IMR-90 (cell line): ENCODE data around the gene APOL3. TPM values are rescaled to one million over a fixed set of nuclear protein-coding genes. Genes with fewer than 3 reads are reported as not detected.

Source experiments
- ATAC-seq: fragments of 200-7000 bp; cut with Tn5 transposase; 2 replicates; pipeline ENCODE4 v1.9.1; 2020; ENCODE audit warnings: low read depth, mild to moderate bottlenecking, moderate library complexity
- BruUV-seq: library from RNA; stranded (reverse); fragments of 400-500 nt; replicated peaks from 2 replicates; lab custom pipeline; 2021; lab: Mats Ljungman, UMichigan
- CTCF ChIA-PET: fragments of 300-600 bp; formaldehyde crosslinking; extraction: SDS; loops from one replicate; lab custom pipeline; 2021; ENCODE audit warnings: antibody characterized with exemption; lab: Yijun Ruan, JAX
- POLR2A ChIA-PET: fragments of 300-600 bp; sonication (Branson Sonifier 250); formaldehyde crosslinking; loops from one replicate; lab custom pipeline; 2022; ENCODE audit warnings: antibody characterized with exemption; ENCODE audit not compliant: unreplicated experiment; lab: Charles Lee
- DNase-seq: peaks from one replicate; pipeline ENCODE4 v3.0.0; 2013
- H2AFZ ChIP-seq: replicated peaks from 2 replicates; pipeline ENCODE3; 2013; ENCODE audit warnings: low read length, mild to moderate bottlenecking; ENCODE audit not compliant: poor library complexity
- H2AK5ac ChIP-seq: 2 replicates; pipeline ENCODE4 v1.6.1; 2013; ENCODE audit warnings: low read depth, low read length, inconsistent platforms
- H2AK9ac ChIP-seq: replicated peaks from 2 replicates; pipeline ENCODE3; 2013; ENCODE audit warnings: mild to moderate bottlenecking, low read depth, low read length, moderate library complexity; ENCODE audit not compliant: poor library complexity
- H2BK120ac ChIP-seq: 2 replicates; pipeline ENCODE4 v1.6.1; 2013; ENCODE audit warnings: low read depth, low read length, inconsistent platforms
- H2BK15ac ChIP-seq: 3 replicates; pipeline ENCODE4 v1.6.1; 2013; ENCODE audit warnings: low read depth, low read length, inconsistent platforms
- H2BK20ac ChIP-seq: 2 replicates; pipeline ENCODE4 v1.6.1; 2013; ENCODE audit warnings: low read depth, mild to moderate bottlenecking, inconsistent platforms, low read length, moderate library complexity
- H2BK5ac ChIP-seq: 2 replicates; pipeline ENCODE4 v1.6.1; 2013; ENCODE audit warnings: mild to moderate bottlenecking, low read depth, low read length, inconsistent platforms; ENCODE audit not compliant: poor library complexity, severe bottlenecking
- H3K14ac ChIP-seq: replicated peaks from 2 replicates; pipeline ENCODE4 v1.6.1; 2013; ENCODE audit warnings: low read depth, low read length, inconsistent platforms
- H3K18ac ChIP-seq: 2 replicates; pipeline ENCODE4 v1.6.1; 2013; ENCODE audit warnings: low read depth, low read length, control low read depth
- H3K23ac ChIP-seq: 2 replicates; pipeline ENCODE4 v1.6.1; 2013; ENCODE audit warnings: low read depth, low read length, inconsistent platforms
- H3K27ac ChIP-seq: 2 replicates; pipeline ENCODE4 v1.5.1; 2013; ENCODE audit warnings: mild to moderate bottlenecking, control low read depth, low read length; ENCODE audit not compliant: insufficient read depth
- H3K27me3 ChIP-seq: 2 replicates; pipeline ENCODE4 v1.6.1; 2013; ENCODE audit warnings: low read length; ENCODE audit not compliant: control insufficient read depth, insufficient read depth
- H3K36me3 ChIP-seq: 2 replicates; pipeline ENCODE4 v1.6.1; 2013; ENCODE audit warnings: low read length, mixed read lengths; ENCODE audit not compliant: control insufficient read depth, insufficient read depth
- H3K4ac ChIP-seq: 2 replicates; pipeline ENCODE4 v1.6.1; 2013; ENCODE audit warnings: low read depth, low read length, inconsistent platforms
- H3K4me1 ChIP-seq: 2 replicates; pipeline ENCODE4 v1.6.1; 2013; ENCODE audit warnings: low read length, mixed read lengths; ENCODE audit not compliant: control insufficient read depth, insufficient read depth
- H3K4me2 ChIP-seq: 2 replicates; pipeline ENCODE4 v1.6.1; 2013; ENCODE audit warnings: low read depth, mild to moderate bottlenecking, control low read depth, low read length, moderate library complexity
- H3K4me3 ChIP-seq: 2 replicates; pipeline ENCODE4 v1.5.1; 2013; ENCODE audit warnings: low read depth, mild to moderate bottlenecking, control low read depth, low read length, moderate library complexity; ENCODE audit not compliant: insufficient read depth
- H3K56ac ChIP-seq: 2 replicates; pipeline ENCODE4 v1.6.1; 2013; ENCODE audit warnings: low read length, inconsistent platforms; ENCODE audit not compliant: insufficient read depth; ENCODE audit errors: extremely low read depth
- H3K79me1 ChIP-seq, 2 experiments: 2 replicates each; pipeline ENCODE4 v1.6.1; 2013; ENCODE audit warnings: low read length in 2 of 2, inconsistent platforms in 1 of 2, low read depth in 1 of 2
- H3K9ac ChIP-seq: 2 replicates; pipeline ENCODE4 v1.6.1; 2013; ENCODE audit warnings: low read depth, low read length, control low read depth
- H3K9me1 ChIP-seq: 2 replicates; pipeline ENCODE4 v1.6.1; 2013; ENCODE audit warnings: low read length, inconsistent platforms; ENCODE audit not compliant: insufficient read depth
- H3K9me3 ChIP-seq: 2 replicates; pipeline ENCODE4 v1.6.1; 2013; ENCODE audit warnings: low read length; ENCODE audit not compliant: control insufficient read depth, insufficient read depth
- H4K20me1 ChIP-seq: 2 replicates; pipeline ENCODE4 v1.6.1; 2013; ENCODE audit warnings: low read length, inconsistent platforms; ENCODE audit not compliant: insufficient read depth
- H4K5ac ChIP-seq: 2 replicates; pipeline ENCODE4 v1.6.1; 2013; ENCODE audit warnings: mild to moderate bottlenecking, low read depth, low read length, control low read depth
- H4K8ac ChIP-seq, 2 experiments: 2 replicates each; pipeline ENCODE4 v1.6.1; 2013; ENCODE audit warnings: low read depth in 2 of 2, low read length in 2 of 2, control low read depth in 1 of 2, inconsistent platforms in 1 of 2
- H4K91ac ChIP-seq: 2 replicates; pipeline ENCODE4 v1.6.1; 2013; ENCODE audit warnings: low read depth, low read length, inconsistent platforms; ENCODE audit not compliant: insufficient read depth
- BHLHE40 ChIP-seq: fragments of 150-350 bp; IDR thresholded peaks from 2 replicates; pipeline ENCODE4 v1.6.1; 2016; ENCODE audit warnings: mild to moderate bottlenecking, low read depth, low read length
- CEBPB ChIP-seq: IDR thresholded peaks from 2 replicates; pipeline ENCODE4 v1.6.1; 2012; ENCODE audit warnings: low read depth, low read length, improper control_type of control experiment
- CHD1 ChIP-seq: IDR thresholded peaks from 2 replicates; pipeline ENCODE4 v1.6.1; 2012; ENCODE audit warnings: low read depth, low read length, improper control_type of control experiment
- ELK1 ChIP-seq: fragments of 150-350 bp; IDR thresholded peaks from 2 replicates; pipeline ENCODE4 v1.6.1; 2016; ENCODE audit warnings: low read depth, mild to moderate bottlenecking, low read length, moderate library complexity, borderline replicate concordance
- FOS ChIP-seq: fragments of 150-350 bp; IDR thresholded peaks from 2 replicates; pipeline ENCODE4 v1.6.1; 2016; ENCODE audit warnings: low read depth, low read length
- MAFK ChIP-seq: IDR thresholded peaks from 2 replicates; pipeline ENCODE4 v1.6.1; 2012; ENCODE audit warnings: low read depth, low read length, improper control_type of control experiment
- MXI1 ChIP-seq: IDR thresholded peaks from 2 replicates; pipeline ENCODE4 v1.6.1; 2012; ENCODE audit warnings: low read depth, mild to moderate bottlenecking, low read length, moderate library complexity, borderline replicate concordance
- POLR2A ChIP-seq: IDR thresholded peaks from 2 replicates; pipeline ENCODE4 v1.6.1; 2012; ENCODE audit warnings: mild to moderate bottlenecking, low read depth, low read length
- RCOR1 ChIP-seq: IDR thresholded peaks from 2 replicates; pipeline ENCODE4 v1.6.1; 2012; ENCODE audit warnings: mild to moderate bottlenecking, low read length, improper control_type of control experiment; ENCODE audit not compliant: insufficient replicate concordance
- RFX5 ChIP-seq: IDR thresholded peaks from 2 replicates; pipeline ENCODE4 v1.8.0; 2012; ENCODE audit warnings: low read depth, mild to moderate bottlenecking, low read length, moderate library complexity
- SMC3 ChIP-seq: fragments of 150-350 bp; IDR thresholded peaks from 2 replicates; pipeline ENCODE4 v1.6.1; 2016; ENCODE audit warnings: low read depth, mild to moderate bottlenecking, antibody characterized with exemption, low read length, moderate library complexity
- WGBS, 2 experiments: methylation state at CpG; one replicate each; pipeline versions ENCODE4 v1.1.5 to v1.1.7; 2013; ENCODE audit warnings: missing lambda C conversion rate in 2 of 2; ENCODE audit not compliant: insufficient read length in 1 of 2; ENCODE audit errors: extremely low coverage in 2 of 2; 5-methylcytosine and 5-hydroxymethylcytosine counted together
- dilution Hi-C: fragments of 300-500 bp; cut with HindIII; formaldehyde crosslinking; loops from one replicate; pipeline ENCODE4 v1.14.3; 2018; ENCODE audit warnings: low sequenced_read_pairs; ENCODE audit not compliant: unreplicated experiment
- in situ Hi-C: fragments of 300-500 bp; cut with MboI; formaldehyde crosslinking; loops from 3 replicates; pipeline ENCODE4 v1.14.3; 2019; ENCODE audit warnings: low sequenced_read_pairs, inconsistent platforms, mixed read lengths
- intact Hi-C: fragments of 100-400 bp; cut with micrococcal nuclease; formaldehyde crosslinking; loops from 2 replicates; pipeline ENCODE4 v1.10.0; 2022
- polyA plus RNA-seq, 3 experiments: library from polyadenylated mRNA; depleted of rRNA; stranded (reverse); fragments of >200 nt; gene quantifications; 2 replicates each; pipeline ENCODE4 v1.2.3, GENCODE V29; 2012; ENCODE audit warnings: low replicate concordance in 1 of 3
- total RNA-seq: library from RNA; depleted of rRNA; stranded (reverse); fragments of >200 nt; gene quantifications from 2 replicates; pipeline ENCODE4 v1.2.3, GENCODE V29; 2012
- TF ChIP-seq, protein P1 (sequence below): conservative IDR thresholded peaks from 2 replicates; pipeline ENCODE4 v1.5.1; 2012; ENCODE audit warnings: mild to moderate bottlenecking, low read depth, low read length, improper control_type of control experiment
- TF ChIP-seq, protein P2 (sequence below): fragments of 150-350 bp; IDR thresholded peaks from 2 replicates; pipeline ENCODE4 v1.6.1; 2017; ENCODE audit warnings: mild to moderate bottlenecking, antibody characterized with exemption, low read length, low read depth

Gene APOL3
- total and polyA plus RNA-seq, 2 of the 4 experiments (the other 2 are of a cell fraction) = 1.4 to 2.3 TPM

- no peak for TF ChIP-seq POLR2A
- no peak for TF ChIP-seq RFX5
These were observed 19.7 kb upstream of the APOL3 start (continued) for GRCh38 chr22:36180038-36180880.

- ATAC-seq (no peak), DNase-seq (no peak)
- Histone ChIP-seq H3K4me2 (no peak overlapping the region), H2BK120ac (no peak overlapping the region), H3K18ac (no peak overlapping the region), H3K27ac (no peak overlapping the region), H3K4me1 (no peaks in the 10 kb centered on the region), H3K14ac (no peak overlapping the region), H4K5ac (no peak overlapping the region), H2AK9ac (no peak overlapping the region), H2BK5ac (no peak overlapping the region), H3K23ac (no peak overlapping the region), H4K20me1 (no peaks in the 10 kb centered on the region), H3K36me3 (no peaks in the 10 kb centered on the region), H3K9me3 (no peaks in the 10 kb centered on the region), H4K8ac (no peak overlapping the region), H3K9ac (no peak overlapping the region), H2AK5ac (no peak overlapping the region), H3K27me3 (peaks cover 9% of the 10 kb centered on the region), H3K9me1 (no peaks in the 10 kb centered on the region), H4K91ac (no peak overlapping the region), H3K4me3 (no peak overlapping the region), H3K4ac (no peak overlapping the region), H2BK15ac (no peak overlapping the region), H2BK20ac (no peak overlapping the region), H3K79me1 (no peaks in the 10 kb centered on the region), H3K56ac (no peak overlapping the region), H2AFZ (no peak overlapping the region)
- ChIA-PET CTCF (no interaction called here), POLR2A (no interaction called here)
- in situ Hi-C loops (no loop called here), dilution Hi-C loops (no loop called here), intact Hi-C loops (no loop called here)
- WGBS, 2 experiments = no CpG with 5 or more reads among the region's 3 CpGs
- no TSS peak for BruUV-seq
- TF ChIP-seq POLR2A = no peak
- TF ChIP-seq ELK1 = no peak
- TF ChIP-seq CEBPB = no peak
- TF ChIP-seq MXI1 = no peak
- TF ChIP-seq, protein P1, sequence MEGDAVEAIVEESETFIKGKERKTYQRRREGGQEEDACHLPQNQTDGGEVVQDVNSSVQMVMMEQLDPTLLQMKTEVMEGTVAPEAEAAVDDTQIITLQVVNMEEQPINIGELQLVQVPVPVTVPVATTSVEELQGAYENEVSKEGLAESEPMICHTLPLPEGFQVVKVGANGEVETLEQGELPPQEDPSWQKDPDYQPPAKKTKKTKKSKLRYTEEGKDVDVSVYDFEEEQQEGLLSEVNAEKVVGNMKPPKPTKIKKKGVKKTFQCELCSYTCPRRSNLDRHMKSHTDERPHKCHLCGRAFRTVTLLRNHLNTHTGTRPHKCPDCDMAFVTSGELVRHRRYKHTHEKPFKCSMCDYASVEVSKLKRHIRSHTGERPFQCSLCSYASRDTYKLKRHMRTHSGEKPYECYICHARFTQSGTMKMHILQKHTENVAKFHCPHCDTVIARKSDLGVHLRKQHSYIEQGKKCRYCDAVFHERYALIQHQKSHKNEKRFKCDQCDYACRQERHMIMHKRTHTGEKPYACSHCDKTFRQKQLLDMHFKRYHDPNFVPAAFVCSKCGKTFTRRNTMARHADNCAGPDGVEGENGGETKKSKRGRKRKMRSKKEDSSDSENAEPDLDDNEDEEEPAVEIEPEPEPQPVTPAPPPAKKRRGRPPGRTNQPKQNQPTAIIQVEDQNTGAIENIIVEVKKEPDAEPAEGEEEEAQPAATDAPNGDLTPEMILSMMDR = no peak
- no peak for TF ChIP-seq SMC3
- TF ChIP-seq RCOR1 = no peak
- TF ChIP-seq MAFK = no peak
- TF ChIP-seq BHLHE40 = no peak
- TF ChIP-seq FOS = no peak
- TF ChIP-seq, protein P2, sequence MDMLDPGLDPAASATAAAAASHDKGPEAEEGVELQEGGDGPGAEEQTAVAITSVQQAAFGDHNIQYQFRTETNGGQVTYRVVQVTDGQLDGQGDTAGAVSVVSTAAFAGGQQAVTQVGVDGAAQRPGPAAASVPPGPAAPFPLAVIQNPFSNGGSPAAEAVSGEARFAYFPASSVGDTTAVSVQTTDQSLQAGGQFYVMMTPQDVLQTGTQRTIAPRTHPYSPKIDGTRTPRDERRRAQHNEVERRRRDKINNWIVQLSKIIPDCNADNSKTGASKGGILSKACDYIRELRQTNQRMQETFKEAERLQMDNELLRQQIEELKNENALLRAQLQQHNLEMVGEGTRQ = no peak
- no peak for TF ChIP-seq CHD1
These were observed 16.6 kb upstream of the APOL3 start for GRCh38 chr22:36177160-36177559.
